ENCODE results near the gene TLCD2. TPM values are rescaled to one million over a fixed set of nuclear protein-coding genes. Genes with fewer than 3 reads are reported as not detected.

The TLCD2 gene
- total and polyA plus RNA-seq, 9 of the 15 experiments (the other 6 are each of a cell fraction or from before 2014, with no cell fraction given), result 0.10 to 0.89 (median 0.58) TPM

GRCh38 chr17:1718362-1719165 is 8.4 kb upstream of the TLCD2 start:
- H3K9me3 ChIP-seq (replicated peaks; ENCODE audit: control insufficient read depth, insufficient read depth, low read depth, low read length), result no peaks in the 10 kb centered on the region
- WGBS (ENCODE audit: insufficient coverage, low coverage, missing lambda C conversion rate), result 75% methylated on average over 16 of the region's 19 CpGs
- H3K9ac ChIP-seq (ENCODE audit: insufficient read depth in 1 of 2, low read depth in 2 of 2, low read length in 2 of 2), result peak overlapping the region; percentile 77 to 98
- no peaks in the 10 kb centered on the region for H3K27me3 ChIP-seq (ENCODE audit: control insufficient read depth in 2 of 2, insufficient read depth in 2 of 2, low read length in 2 of 2)
- peaks cover 25% of the 10 kb centered on the region for H3K79me2 ChIP-seq (ENCODE audit: control insufficient read depth, insufficient read depth, low read length)
- BruUV-seq (replicated peaks), result no TSS peak
- no peaks in the 10 kb centered on the region for H3K9me1 ChIP-seq (ENCODE audit: control insufficient read depth, insufficient read depth, low read length)
- peaks cover 25 to 33% of the 10 kb centered on the region in 2 experiments; a peak in 4 of 5 replicates for H3K4me1 ChIP-seq (replicated peaks in 1 of 2; ENCODE audit: control insufficient read depth in 2 of 2, insufficient read depth in 2 of 2, low read length in 2 of 2)
- TF ChIP-seq THRB (CRISPR knock-in tag; conservative IDR thresholded peaks at IDR 0.05) (no peak), BMI1 (IDR thresholded peaks at IDR 0.05; ENCODE audit: low read length) (no peak), RBFOX2 (IDR thresholded peaks at IDR 0.05; ENCODE audit: low read depth, low read length) (peak; percentile 48), ZNF780A (CRISPR knock-in tag; IDR thresholded peaks at IDR 0.05) (no peak), MAFG (tag; conservative IDR thresholded peaks at IDR 0.05) (no peak), POLR2G (IDR thresholded peaks at IDR 0.05; ENCODE audit: low read depth, low read length) (0 out of 2 replicates have a peak, but pooled peaks have one; percentile 33), TEAD4 (IDR thresholded peaks at IDR 0.05; ENCODE audit: low read length) (no peak), TEAD4 (CRISPR knock-in tag; IDR thresholded peaks at IDR 0.05; ENCODE audit: borderline replicate concordance) (no peak), ZNF592 (IDR thresholded peaks at IDR 0.05) (0 out of 2 replicates have a peak, but pooled peaks have one; percentile 55), ZBTB33 (CRISPR knock-in tag; IDR thresholded peaks at IDR 0.05) (peak; percentile 34; the same call in 1 of the 2 replicates), SMARCA4 (IDR thresholded peaks at IDR 0.05) (no peak)
- ATAC-seq (no peak), FAIRE-seq (no peak), DNase-seq (ENCODE audit: extremely low read depth in 1 of 4, low spot score in 3 of 4) (no peak)
- H3K4me2 ChIP-seq (ENCODE audit: insufficient read depth, low read length), result peak overlapping the region; percentile 85
- in situ Hi-C loops (cut with MboI), result loop anchor here (10.0 kb wide), 1 partner anchor 316 kb away; the partner anchor contains the start of gene DPH1
- H4K20me1 ChIP-seq (replicated peaks; ENCODE audit: control insufficient read depth, insufficient read depth, low read length), result 0 out of 2 replicates have a peak, but pooled peaks cover 3% of the 10 kb centered on the region
- ChIA-PET POLR2A (interaction anchor here (0.8 to 3.8 kb wide), 7 partner anchors 10 to 69 kb away, joined by 3 to 16 read pairs (median 5); partner anchors contain the start of genes RILP and SERPINF1), CTCF (ENCODE audit: low intra/inter-chr PET ratio) (no interaction called here)
- no peak overlapping the region for H3K4me3 ChIP-seq
- intact Hi-C loops (cut with micrococcal nuclease), result loop anchor here (5.0 kb wide), 3 partner anchors 36 to 314 kb away; partner anchors contain the start of genes DPH1, PRPF8 and SERPINF1
- H3K36me3 ChIP-seq (ENCODE audit: control insufficient read depth, insufficient read depth, low read length), result peaks cover 4% of the 10 kb centered on the region; the same call in 2 of the 3 replicates
- peak overlapping the region; percentile 40 for H2AFZ ChIP-seq (ENCODE audit: low read depth, low read length)
- H3K27ac ChIP-seq (ENCODE audit: extremely low read depth, low read depth, low read length), result peak overlapping the region; percentile 99
